Ishikawa (cell line): ENCODE results near the gene GTF2H4.

Source experiments
- CREB1 ChIP-seq: IDR thresholded peaks from 2 replicates; pipeline ENCODE4 v1.6.1; 2012; ENCODE audit warnings: low read depth
- MAX ChIP-seq: IDR thresholded peaks from 2 replicates; pipeline ENCODE4 v1.6.1; 2012
- USF1 ChIP-seq: IDR thresholded peaks from 2 replicates; pipeline ENCODE4 v1.6.1; 2012
- ZBTB7A ChIP-seq: IDR thresholded peaks from 2 replicates; pipeline ENCODE4 v1.6.1; 2012; ENCODE audit warnings: low read depth

GRCh38 chr6:30871592-30872183 is 36.3 kb upstream of the GTF2H4 start:
- TF ChIP-seq MAX (no peak), CREB1 (no peak), USF1 (no peak), ZBTB7A (no peak)
